ENCODE measurements around the gene NABP1.
A peak's percentile ranks its signal among the peaks of the same experiment; 100 is the strongest.

NABP1 gene

GRCh38 chr2:191686066-191686465 lies 8.1 kb downstream of the NABP1 start:
- DNase-seq: no peak

GRCh38 chr2:191686729-191687128 lies 8.8 kb downstream of the NABP1 start:
- no peak for DNase-seq

- no peak for DNase-seq
Observed at GRCh38 chr2:191687867-191688266, 9.9 kb downstream of the NABP1 start.

- DNase-seq: no peak
Observed at GRCh38 chr2:191688934-191689695, 11.2 kb downstream of the NABP1 start.

GRCh38 chr2:191690327-191690726 lies 12.4 kb downstream of the NABP1 start:
- DNase-seq: no peak

GRCh38 chr2:191691016-191691735 lies 13.2 kb downstream of the NABP1 start:
- DNase-seq: peak; percentile 10

GRCh38 chr2:191691898-191692297 lies 14.0 kb downstream of the NABP1 start:
- DNase-seq: no peak

- no peak for DNase-seq
Observed at GRCh38 chr2:191692502-191693115, 14.7 kb downstream of the NABP1 start.

- no peak for DNase-seq
Observed at GRCh38 chr2:191693166-191693565, 15.2 kb downstream of the NABP1 start.

- DNase-seq: no peak
Observed at GRCh38 chr2:191693778-191694177, 15.8 kb downstream of the NABP1 start.

GRCh38 chr2:191696001-191696400 lies 18.1 kb downstream of the NABP1 start:
- peak; percentile 39 for DNase-seq

GRCh38 chr2:191696966-191697365 lies 19.0 kb downstream of the NABP1 start:
- no peak for DNase-seq

GRCh38 chr2:191697870-191698269 lies 19.9 kb downstream of the NABP1 start:
- DNase-seq: no peak

- DNase-seq: no peak
Observed at GRCh38 chr2:191699341-191699945, 21.5 kb downstream of the NABP1 start.

- DNase-seq: no peak
Observed at GRCh38 chr2:191701029-191701428, 23.1 kb downstream of the NABP1 start.

GRCh38 chr2:191701696-191702095 lies 23.8 kb downstream of the NABP1 start:
- peak; percentile 44 for DNase-seq

GRCh38 chr2:191703079-191703725 lies 25.3 kb downstream of the NABP1 start:
- DNase-seq: no peak

- DNase-seq: no peak
Observed at GRCh38 chr2:191705084-191705483, 27.1 kb downstream of the NABP1 start.

- no peak for DNase-seq
Observed at GRCh38 chr2:191705701-191706100, 27.8 kb downstream of the NABP1 start.

GRCh38 chr2:191706791-191707190 lies 28.9 kb downstream of the NABP1 start:
- no peak for DNase-seq

- DNase-seq: no peak
Observed at GRCh38 chr2:191707542-191707941, 29.6 kb downstream of the NABP1 start.

- DNase-seq: no peak
Observed at GRCh38 chr2:191710411-191710900, 32.5 kb downstream of the NABP1 start.

- no peak for DNase-seq
Observed at GRCh38 chr2:191711621-191712020, 33.7 kb downstream of the NABP1 start.
